Neural cell (in vitro differentiated cells): ENCODE measurements around the gene ARHGDIB. TPM values are rescaled to one million over a fixed set of nuclear protein-coding genes. Genes with fewer than 3 reads are reported as not detected.

Experiments
- H2AFZ ChIP-seq: fragments of 200-600, 300-800 bp; sonication (generic), shearing (Covaris generic); 2 replicates; pipeline ENCODE4 v1.6.0; 2014; ENCODE audit warnings: low read depth, mild to moderate bottlenecking, antibody characterized with exemption, low read length, moderate library complexity
- H3F3A ChIP-seq: fragments of 200-600 bp; shearing (Covaris generic); 2 replicates; pipeline ENCODE4 v1.6.1; 2016; ENCODE audit warnings: mild to moderate bottlenecking, moderate library complexity, mixed read lengths, antibody characterized with exemption, low read length; ENCODE audit not compliant: insufficient read depth, poor library complexity, severe bottlenecking
- H3K27ac ChIP-seq: fragments of 200-600, 300-800 bp; sonication (generic), shearing (Covaris generic); 2 replicates; pipeline ENCODE4 v1.5.1; 2014; ENCODE audit warnings: mild to moderate bottlenecking, low read length, moderate library complexity
- H3K27me3 ChIP-seq: fragments of 300-800, 200-600 bp; sonication (generic), shearing (Covaris generic); 2 replicates; pipeline ENCODE4 v1.6.0; 2014; ENCODE audit warnings: mild to moderate bottlenecking, low read depth, low read length, moderate library complexity; ENCODE audit not compliant: insufficient read depth
- H3K36me3 ChIP-seq: fragments of 300-800, 200-600 bp; sonication (generic), shearing (Covaris generic); 2 replicates; pipeline ENCODE4 v1.5.1; 2014; ENCODE audit warnings: mild to moderate bottlenecking, antibody characterized with exemption, low read length, moderate library complexity; ENCODE audit not compliant: insufficient read depth
- H3K4me2 ChIP-seq: fragments of 300-800, 200-600 bp; sonication (generic), shearing (Covaris generic); 2 replicates; pipeline ENCODE4 v1.6.0; 2014; ENCODE audit warnings: mild to moderate bottlenecking, low read length
- H3K4me3 ChIP-seq: fragments of 300-800, 200-600 bp; sonication (generic), shearing (Covaris generic); 2 replicates; pipeline ENCODE4 v1.5.1; 2014; ENCODE audit warnings: mild to moderate bottlenecking, low read length, moderate library complexity
- H3K79me2 ChIP-seq: fragments of 200-600 bp; shearing (Covaris generic); replicated peaks from 2 replicates; pipeline ENCODE4 v1.6.0; 2014; ENCODE audit warnings: mild to moderate bottlenecking, low read length, moderate library complexity; ENCODE audit not compliant: insufficient read depth
- H3K9ac ChIP-seq: fragments of 300-800, 200-600 bp; sonication (generic), shearing (Covaris generic); 2 replicates; pipeline ENCODE4 v1.6.1; 2016; ENCODE audit warnings: mild to moderate bottlenecking, low read length, mixed read lengths
- H3K9me2 ChIP-seq: fragments of 200-600 bp; shearing (Covaris generic); 2 replicates; pipeline ENCODE4 v1.6.1; 2016; ENCODE audit warnings: mild to moderate bottlenecking, low read length, mixed read lengths; ENCODE audit not compliant: insufficient read depth
- H3K9me3 ChIP-seq: fragments of 200-600, 300-800 bp; sonication (generic), shearing (Covaris generic); 2 replicates; pipeline ENCODE4 v1.6.1; 2016; ENCODE audit warnings: mild to moderate bottlenecking, mixed run types, low read length, moderate library complexity, mixed read lengths
- H4K20me1 ChIP-seq: fragments of 200-600 bp; shearing (Covaris generic); 2 replicates; pipeline ENCODE4 v1.6.1; 2016; ENCODE audit warnings: mild to moderate bottlenecking, mixed run types; ENCODE audit not compliant: insufficient read depth
- EP300 ChIP-seq: fragments of 450-650 bp; conservative IDR thresholded peaks from 2 replicates; pipeline ENCODE4 v1.6.1; 2014; ENCODE audit warnings: antibody characterized with exemption, mild to moderate bottlenecking, moderate library complexity; ENCODE audit not compliant: poor library complexity, severe bottlenecking
- EZH2 ChIP-seq: fragments of 200-600, 300-800 bp; shearing (Covaris generic), sonication (generic); IDR thresholded peaks from 2 replicates; pipeline ENCODE4 v1.6.1; 2014; ENCODE audit warnings: antibody characterized with exemption, low read length, borderline replicate concordance, mild to moderate bottlenecking; ENCODE audit not compliant: insufficient read depth, poor library complexity, severe bottlenecking
- MXI1 ChIP-seq: fragments of 450-650 bp; conservative IDR thresholded peaks from 2 replicates; pipeline ENCODE4 v1.6.1; 2014; ENCODE audit warnings: antibody characterized with exemption, mild to moderate bottlenecking; ENCODE audit not compliant: poor library complexity, severe bottlenecking
- POLR2AphosphoS5 ChIP-seq: IDR thresholded peaks from 2 replicates; pipeline ENCODE4 v1.6.1; 2012
- RAD21 ChIP-seq: fragments of 450-650 bp; conservative IDR thresholded peaks from 2 replicates; pipeline ENCODE4 v1.6.1; 2014; ENCODE audit warnings: antibody characterized with exemption, mild to moderate bottlenecking, moderate library complexity
- SMC3 ChIP-seq: fragments of 450-650 bp; conservative IDR thresholded peaks from 2 replicates; pipeline ENCODE4 v1.6.1; 2014; ENCODE audit warnings: antibody characterized with exemption, mild to moderate bottlenecking, moderate library complexity; ENCODE audit not compliant: poor library complexity
- TAF1 ChIP-seq: IDR thresholded peaks from 2 replicates; pipeline ENCODE4 v1.6.1; 2012; ENCODE audit warnings: low read depth
- polyA plus RNA-seq: library from polyadenylated mRNA; depleted of rRNA; stranded (reverse); fragments of >200 nt; gene quantifications from 2 replicates; pipeline ENCODE4 v1.2.3, GENCODE V29; 2014
- TF ChIP-seq, protein P1 (sequence below): fragments of 450-650 bp; IDR thresholded peaks from 2 replicates; pipeline ENCODE4 v1.5.1; 2014; ENCODE audit warnings: antibody characterized with exemption, mild to moderate bottlenecking, moderate library complexity; ENCODE audit not compliant: poor library complexity, severe bottlenecking
- TF ChIP-seq, protein P2 (sequence below): IDR thresholded peaks from 2 replicates; pipeline ENCODE4 v1.6.1; 2012; ENCODE audit warnings: borderline replicate concordance

Gene ARHGDIB
- polyA plus RNA-seq, 1 donor from 2014 or later: 7.7 TPM

DNA sequence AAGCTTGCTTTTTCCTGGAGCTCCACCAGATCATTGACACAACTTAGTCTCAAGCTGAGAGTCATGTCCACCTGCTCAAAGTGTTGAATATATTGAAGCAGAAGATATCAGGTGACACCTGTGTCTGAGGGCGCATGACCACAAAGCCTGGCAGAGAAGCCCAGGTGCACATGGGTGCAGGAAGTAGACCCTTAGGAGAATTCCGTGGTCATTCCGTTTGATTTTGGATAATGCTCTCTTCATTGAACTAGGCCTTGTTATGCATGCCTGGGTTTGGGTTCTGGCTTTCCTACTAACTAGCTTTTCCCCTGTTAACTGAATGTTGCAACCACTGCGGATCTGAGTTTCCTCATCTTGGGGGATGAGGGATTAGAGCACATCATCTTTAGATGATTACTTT lies 7.1 kb downstream of the ARHGDIB start:
- no peaks in the 10 kb centered on the region for H3K79me2 ChIP-seq
- H3K4me3 ChIP-seq: no peak overlapping the region
- no peaks in the 10 kb centered on the region for H3K27me3 ChIP-seq

DNA sequence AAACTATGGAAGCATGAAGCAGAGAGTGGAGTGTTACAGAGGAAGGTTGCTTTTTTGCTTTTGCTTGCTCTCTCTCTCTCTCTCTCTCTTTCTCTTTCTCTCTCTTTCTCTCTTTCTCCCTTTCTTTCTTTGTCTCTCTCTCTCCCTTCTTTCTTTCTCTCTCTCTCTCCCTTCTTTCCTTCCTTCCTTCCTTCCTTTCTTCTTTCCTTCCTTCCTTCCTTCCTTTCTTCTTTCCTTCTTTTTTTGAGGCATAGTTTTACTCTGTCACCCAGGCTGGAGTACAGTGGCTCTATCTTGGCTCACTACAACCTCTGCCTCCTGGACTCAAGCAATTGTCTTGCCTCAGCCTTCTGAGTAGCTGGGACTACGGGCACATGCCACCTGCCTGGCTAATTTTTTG lies 7.6 kb downstream of the ARHGDIB start:
- Histone ChIP-seq H3K27me3 (no peaks in the 10 kb centered on the region), H3K27ac (no peak overlapping the region), H4K20me1 (no peaks in the 10 kb centered on the region), H3K9ac (no peak overlapping the region), H3K9me3 (no peaks in the 10 kb centered on the region), H3K79me2 (no peaks in the 10 kb centered on the region), H3F3A (no peaks in the 10 kb centered on the region), H3K4me3 (no peak overlapping the region), H3K9me2 (no peaks in the 10 kb centered on the region), H2AFZ (no peak overlapping the region), H3K4me2 (no peak overlapping the region), H3K36me3 (no peaks in the 10 kb centered on the region)
- TF ChIP-seq RAD21: no peak
- no peak for TF ChIP-seq EP300
- no peak for TF ChIP-seq MXI1
- no peak for TF ChIP-seq TAF1
- no peak for TF ChIP-seq SMC3
- TF ChIP-seq EZH2: no peak
- TF ChIP-seq POLR2AphosphoS5: no peak
- TF ChIP-seq, protein P1, sequence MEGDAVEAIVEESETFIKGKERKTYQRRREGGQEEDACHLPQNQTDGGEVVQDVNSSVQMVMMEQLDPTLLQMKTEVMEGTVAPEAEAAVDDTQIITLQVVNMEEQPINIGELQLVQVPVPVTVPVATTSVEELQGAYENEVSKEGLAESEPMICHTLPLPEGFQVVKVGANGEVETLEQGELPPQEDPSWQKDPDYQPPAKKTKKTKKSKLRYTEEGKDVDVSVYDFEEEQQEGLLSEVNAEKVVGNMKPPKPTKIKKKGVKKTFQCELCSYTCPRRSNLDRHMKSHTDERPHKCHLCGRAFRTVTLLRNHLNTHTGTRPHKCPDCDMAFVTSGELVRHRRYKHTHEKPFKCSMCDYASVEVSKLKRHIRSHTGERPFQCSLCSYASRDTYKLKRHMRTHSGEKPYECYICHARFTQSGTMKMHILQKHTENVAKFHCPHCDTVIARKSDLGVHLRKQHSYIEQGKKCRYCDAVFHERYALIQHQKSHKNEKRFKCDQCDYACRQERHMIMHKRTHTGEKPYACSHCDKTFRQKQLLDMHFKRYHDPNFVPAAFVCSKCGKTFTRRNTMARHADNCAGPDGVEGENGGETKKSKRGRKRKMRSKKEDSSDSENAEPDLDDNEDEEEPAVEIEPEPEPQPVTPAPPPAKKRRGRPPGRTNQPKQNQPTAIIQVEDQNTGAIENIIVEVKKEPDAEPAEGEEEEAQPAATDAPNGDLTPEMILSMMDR: no peak

More for the DNA sequence above, 7.1 kb downstream of the ARHGDIB start:
- Histone ChIP-seq H4K20me1 (no peaks in the 10 kb centered on the region), H2AFZ (no peak overlapping the region), H3K27ac (no peak overlapping the region), H3K36me3 (no peaks in the 10 kb centered on the region), H3K9ac (no peak overlapping the region), H3K4me2 (no peak overlapping the region), H3K9me2 (no peaks in the 10 kb centered on the region), H3K9me3 (no peaks in the 10 kb centered on the region), H3F3A (no peaks in the 10 kb centered on the region)
- no peak for TF ChIP-seq SMC3
- TF ChIP-seq, protein P2, sequence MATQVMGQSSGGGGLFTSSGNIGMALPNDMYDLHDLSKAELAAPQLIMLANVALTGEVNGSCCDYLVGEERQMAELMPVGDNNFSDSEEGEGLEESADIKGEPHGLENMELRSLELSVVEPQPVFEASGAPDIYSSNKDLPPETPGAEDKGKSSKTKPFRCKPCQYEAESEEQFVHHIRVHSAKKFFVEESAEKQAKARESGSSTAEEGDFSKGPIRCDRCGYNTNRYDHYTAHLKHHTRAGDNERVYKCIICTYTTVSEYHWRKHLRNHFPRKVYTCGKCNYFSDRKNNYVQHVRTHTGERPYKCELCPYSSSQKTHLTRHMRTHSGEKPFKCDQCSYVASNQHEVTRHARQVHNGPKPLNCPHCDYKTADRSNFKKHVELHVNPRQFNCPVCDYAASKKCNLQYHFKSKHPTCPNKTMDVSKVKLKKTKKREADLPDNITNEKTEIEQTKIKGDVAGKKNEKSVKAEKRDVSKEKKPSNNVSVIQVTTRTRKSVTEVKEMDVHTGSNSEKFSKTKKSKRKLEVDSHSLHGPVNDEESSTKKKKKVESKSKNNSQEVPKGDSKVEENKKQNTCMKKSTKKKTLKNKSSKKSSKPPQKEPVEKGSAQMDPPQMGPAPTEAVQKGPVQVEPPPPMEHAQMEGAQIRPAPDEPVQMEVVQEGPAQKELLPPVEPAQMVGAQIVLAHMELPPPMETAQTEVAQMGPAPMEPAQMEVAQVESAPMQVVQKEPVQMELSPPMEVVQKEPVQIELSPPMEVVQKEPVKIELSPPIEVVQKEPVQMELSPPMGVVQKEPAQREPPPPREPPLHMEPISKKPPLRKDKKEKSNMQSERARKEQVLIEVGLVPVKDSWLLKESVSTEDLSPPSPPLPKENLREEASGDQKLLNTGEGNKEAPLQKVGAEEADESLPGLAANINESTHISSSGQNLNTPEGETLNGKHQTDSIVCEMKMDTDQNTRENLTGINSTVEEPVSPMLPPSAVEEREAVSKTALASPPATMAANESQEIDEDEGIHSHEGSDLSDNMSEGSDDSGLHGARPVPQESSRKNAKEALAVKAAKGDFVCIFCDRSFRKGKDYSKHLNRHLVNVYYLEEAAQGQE: no peak
- no peak for TF ChIP-seq EP300
- no peak for TF ChIP-seq TAF1
- TF ChIP-seq MXI1: no peak
- TF ChIP-seq, protein P1: no peak
- TF ChIP-seq EZH2: no peak
- no peak for TF ChIP-seq POLR2AphosphoS5
- TF ChIP-seq RAD21: no peak
